NCI-H2171 (cell line): ENCODE results near the gene TUBB6.

ENCODE experiments used
- DNase-seq: peaks from one replicate; lab custom pipeline; 2025; lab: John Stamatoyannopoulos, UW

Gene TUBB6

DNA sequence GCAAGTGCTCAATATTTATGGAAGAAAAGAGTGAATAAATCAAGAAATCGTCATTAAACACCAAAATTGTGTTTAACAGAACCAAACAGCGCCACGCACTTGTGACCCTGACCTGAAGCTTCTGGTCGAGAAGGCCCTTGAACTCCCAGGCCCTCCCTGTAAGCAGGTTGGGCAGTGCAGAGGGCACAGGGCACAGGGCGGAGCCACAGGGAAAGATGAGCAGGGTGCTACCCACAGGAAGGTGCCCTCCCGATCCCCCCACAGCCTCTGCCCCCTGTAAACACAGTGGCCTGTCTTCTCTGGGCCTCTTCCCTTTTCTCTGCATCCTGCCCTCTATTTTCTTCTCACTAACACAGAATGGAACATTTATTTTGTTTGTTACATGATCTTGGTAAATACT, 16.9 kb upstream of the TUBB6 start:
- no peak for DNase-seq

DNA sequence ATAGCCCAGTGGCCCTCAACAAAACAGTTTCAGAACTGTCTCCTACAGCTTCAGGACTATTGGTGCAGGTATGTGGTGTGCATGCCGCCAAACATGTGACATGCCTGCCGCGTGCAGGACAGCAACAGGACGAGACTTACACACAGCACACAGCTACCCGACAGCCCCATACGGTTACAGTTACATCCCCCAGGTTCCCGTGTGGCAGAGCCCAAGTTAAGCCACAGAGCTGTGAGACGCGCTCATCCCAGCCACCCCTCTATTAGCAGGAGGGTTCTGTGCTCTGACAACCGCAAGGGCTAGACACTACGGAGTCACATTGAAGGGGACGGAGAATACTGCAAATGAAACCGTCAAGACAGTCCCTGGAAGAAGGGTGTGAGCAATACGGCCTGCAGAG, 16.4 kb upstream of the TUBB6 start:
- DNase-seq: no peak

DNA sequence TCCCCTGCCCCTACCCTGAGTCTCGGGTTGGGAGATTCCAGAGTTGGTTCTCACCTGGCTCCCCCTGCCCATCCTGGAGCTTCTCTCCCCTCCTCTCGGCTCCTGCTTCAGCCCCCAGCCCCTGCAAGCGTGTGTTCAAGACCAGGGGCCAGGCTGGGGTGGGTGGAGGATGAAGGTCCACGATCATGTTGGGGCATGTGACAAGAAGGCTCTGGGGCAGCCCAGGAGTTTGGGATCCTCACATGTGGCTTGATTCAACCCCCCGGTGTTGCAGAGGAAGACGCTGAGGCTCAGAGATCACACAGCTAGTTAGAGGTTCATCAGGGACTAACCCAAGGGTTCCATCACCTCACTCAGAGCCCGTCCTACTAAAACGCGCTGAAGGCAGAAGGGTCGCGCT, 14.2 kb upstream of the TUBB6 start:
- DNase-seq: no peak

DNA sequence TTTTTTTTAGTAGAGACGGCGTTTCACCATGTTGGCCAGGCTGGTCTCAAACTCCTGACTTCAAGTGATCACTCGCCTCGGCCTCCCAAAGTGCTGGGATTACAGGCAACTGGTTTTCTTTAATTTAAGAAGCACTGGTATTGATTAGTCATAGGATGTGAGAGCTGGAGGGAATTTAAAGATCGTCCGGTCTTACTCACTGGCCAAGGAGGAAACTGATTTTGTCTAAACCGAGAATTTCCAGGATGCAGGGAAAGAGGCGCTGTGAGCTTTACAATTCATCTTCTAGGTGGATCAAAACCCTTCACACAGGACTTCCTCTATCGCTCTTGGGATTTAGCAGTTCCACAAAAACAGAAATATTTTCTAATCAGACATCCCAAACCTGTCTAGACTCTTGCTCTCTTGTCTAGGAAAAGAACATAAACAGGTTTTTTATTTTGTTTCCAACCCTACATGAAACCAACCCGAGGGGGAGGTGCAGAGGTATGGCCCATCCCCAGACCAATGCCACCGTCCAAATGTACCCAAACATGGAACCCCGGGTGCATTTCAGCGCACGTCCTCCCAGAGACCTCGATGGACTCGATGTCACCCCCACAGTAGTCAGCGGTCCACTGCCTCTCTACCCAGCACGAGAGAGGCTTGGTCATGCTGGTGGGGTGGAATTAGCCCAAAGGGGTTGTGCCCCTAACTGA, 12.5 kb upstream of the TUBB6 start:
- no peak for DNase-seq

DNA sequence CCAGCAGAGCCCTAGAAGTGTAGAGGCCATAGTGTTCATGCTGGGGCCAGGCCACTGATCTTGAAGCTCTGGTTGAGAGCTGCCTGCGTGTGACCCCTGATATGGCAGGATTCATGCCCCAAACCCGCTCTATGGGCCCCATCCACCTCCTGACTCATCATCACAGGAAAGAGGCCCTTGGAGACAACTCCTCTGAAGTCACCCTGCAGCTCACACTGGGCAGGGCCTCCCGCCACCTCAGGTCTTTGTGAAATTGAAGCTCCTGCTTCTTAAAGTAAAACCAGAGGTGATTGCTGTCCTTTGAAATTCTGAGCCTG, 12.0 kb upstream of the TUBB6 start:
- DNase-seq: no peak

DNA sequence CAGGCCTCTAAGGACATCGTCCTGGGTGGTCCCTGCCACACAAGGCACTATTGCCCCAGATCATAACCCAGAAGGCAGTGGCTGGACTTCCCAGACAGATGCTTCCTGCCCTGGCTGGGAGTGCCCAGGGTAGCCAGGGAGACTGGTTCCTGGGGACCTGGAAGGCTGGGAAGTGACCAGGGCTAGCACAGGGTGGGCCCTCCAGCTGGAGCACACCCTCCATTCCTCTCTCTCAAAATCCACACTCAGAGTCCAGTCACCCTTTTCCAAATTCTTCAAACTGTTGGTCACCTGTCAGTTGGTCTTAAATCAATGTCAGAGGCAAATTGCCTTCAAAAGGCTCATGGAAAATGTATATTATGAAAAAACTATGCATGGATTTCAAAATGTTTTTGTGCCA, 11.6 kb upstream of the TUBB6 start:
- DNase-seq: no peak

DNA sequence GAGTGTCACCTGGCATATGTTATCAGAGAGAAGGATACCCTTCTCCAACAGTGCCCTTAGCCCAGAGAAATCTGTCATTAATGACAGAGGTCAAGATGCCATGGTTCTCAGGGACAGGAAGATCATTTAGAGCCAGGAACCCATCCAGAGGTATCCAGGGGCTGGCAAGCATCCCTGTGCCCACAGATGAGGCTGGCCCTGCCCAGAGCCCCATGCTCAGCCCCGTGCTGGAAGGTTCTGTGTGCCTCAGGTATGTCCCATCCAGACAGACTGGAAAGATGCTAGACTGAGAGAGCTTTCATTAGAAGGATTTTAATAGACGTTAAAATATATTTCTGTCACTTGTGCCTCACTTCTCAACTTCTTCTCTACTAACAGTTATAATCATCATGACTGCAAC, 8.2 kb upstream of the TUBB6 start:
- DNase-seq: no peak

DNA sequence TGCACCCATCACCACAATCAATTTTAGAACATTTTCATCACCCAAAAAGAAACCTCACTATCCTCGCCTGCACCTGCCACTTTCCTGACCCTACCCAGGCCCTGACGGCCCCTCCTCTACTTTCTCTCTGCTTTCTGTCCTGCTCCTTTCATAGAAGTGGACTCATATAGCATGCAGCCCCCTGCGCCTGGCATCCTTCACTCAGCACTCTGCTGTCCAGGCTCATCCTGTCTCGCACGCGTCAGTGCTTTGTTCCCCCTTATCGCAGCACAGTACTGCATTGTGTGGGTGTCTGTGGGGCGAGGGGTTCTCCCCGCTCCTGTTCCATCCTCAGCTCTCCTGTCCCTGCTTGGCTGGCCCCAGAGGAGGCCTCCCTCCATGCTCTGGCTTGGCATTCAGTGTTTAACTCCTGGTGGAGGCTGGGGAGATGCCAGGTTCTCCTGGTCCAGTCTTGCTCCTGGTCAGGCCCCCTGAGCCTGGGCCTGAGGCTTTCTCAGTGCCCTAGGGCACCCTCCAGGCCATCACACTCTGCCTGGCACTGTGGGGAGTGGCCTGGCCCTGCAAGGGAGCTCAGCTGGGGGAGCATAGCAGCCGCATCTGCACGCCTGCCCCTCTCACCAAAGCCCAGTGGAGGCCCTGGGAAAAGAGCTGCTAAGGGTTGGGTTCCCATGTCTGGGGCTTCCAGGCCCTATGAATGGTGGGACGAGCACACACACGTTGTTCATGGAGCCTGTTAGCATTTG, 6.6 kb upstream of the TUBB6 start:
- no peak for DNase-seq

DNA sequence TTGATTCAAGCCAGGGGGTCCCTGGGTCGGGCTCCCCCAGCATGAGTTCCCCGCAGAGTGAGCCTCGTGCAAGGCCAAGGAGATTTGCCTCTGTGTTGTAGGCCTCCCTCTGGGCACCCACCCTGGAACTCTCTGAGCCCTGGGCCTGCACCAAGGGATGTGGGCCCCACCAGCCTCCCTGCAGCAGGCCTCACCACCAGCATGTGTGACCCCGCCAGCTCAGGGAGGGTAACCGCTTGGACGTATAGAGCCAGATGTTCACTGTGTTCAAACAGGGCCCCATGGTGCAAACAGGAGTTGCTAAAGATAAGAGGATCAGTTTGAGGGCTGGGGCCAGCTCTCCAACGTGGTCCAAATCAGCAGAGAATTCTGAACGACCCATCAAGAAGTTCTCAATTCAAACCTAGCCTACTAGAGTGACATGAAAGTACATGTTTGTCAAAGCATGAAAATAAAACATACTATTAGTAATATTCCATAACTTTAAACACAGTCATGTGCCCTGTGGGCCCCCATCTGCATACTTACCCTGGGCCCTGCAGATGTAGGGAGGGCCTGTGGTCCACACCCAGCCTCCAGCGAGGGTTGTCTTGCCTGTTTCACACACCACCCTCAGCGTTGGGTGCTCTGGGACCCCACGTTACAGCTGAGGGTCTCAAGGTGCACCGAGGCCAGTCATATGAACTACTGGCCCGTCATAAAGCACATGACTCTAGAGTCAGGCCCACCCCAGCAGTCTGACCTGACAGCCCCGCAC, 5.5 kb upstream of the TUBB6 start:
- no peak for DNase-seq

DNA sequence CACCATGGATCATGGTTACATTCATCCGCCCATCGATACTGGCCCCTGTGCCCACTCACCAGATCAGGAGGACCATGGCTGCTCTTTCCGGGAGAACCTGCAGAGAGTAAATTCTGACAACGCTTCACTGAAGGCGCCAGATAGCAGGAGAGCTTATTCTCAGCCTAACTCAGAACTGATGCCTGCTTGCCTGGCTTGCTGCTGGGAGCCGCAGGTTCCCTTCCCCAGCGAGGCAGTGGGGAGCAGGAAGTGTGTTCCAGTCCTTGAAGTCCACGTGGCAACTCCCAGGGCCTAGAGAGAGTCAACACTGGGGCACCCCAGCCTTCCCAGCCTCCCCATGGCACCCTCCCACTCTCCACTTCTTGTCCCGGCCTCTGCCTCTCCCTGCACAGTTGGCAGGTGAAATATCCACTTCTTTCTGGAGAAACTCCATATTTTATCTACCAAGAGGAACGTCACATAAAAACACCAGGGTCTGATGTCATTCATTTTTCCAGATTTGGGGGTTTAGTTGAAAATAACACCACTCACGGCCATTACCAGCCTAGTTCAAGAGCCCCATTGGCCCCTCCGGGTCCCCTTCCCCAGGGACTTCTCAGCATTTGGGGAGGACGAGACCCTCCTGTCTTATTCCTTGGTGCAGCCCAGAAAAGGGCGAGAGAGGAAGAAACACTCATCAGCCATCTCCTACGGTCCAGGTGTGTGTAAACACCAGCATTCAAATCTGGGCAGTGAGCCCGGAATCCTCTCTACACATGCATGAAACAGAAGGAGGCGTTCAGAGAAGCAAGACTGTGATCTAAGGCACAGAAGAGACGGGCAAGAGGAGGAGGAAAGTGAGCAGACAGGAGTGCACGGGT, 3.5 kb upstream of the TUBB6 start:
- peak; percentile 71 for DNase-seq

DNA sequence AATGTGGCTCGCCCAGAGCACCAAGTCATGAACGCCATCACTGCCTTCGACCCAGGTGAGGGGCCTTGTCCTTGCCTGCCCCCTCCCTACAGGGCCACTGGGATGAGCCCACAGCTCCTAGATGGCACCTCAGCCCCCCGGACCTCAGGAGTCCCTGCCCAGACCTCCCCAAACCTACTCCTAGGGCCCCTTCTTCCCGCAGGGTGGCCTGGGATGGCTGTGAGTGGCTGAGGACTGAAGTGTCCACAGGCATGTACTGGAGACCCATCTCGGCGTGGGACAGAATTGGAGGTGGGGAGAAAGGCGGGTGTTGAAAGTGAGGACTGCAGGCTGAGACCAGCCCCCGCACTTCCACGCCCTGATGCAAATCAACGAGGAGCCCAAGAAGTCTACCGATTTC, 2.8 kb upstream of the TUBB6 start:
- no peak for DNase-seq

DNA sequence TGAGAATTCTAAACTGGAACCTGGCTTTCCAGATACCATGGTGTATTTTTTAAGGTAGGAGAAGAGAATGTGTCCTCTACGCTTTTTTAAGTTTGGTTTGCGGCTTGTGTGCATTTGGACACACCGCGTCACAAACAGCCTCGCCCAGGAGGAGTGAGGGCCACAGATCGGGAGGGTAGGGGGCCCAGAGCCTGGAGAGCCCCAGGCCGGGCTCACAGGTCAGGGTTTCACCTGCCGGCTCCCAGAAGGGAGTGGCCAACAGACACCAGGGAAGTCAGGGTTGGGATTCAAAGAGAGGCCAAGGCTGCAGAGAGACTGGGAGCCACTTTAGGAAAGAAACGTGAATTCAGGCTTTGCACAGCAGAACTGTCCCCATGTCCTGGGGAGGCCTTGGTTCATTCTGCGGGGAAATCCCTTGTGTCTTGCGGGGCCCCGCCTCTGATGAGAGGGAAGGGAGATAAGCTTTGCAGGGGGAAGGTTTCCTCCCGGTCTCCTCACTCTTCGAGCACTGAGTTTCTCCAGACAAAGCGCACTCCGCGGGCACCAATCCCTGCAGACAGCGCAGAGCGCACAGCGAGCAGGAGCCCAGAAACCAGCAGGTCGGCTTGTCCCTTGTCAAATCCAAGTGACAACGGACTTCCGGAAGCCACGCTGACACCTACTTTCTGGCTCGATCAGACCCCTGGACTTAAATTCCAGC, 2.0 kb upstream of the TUBB6 start:
- DNase-seq: no peak

DNA sequence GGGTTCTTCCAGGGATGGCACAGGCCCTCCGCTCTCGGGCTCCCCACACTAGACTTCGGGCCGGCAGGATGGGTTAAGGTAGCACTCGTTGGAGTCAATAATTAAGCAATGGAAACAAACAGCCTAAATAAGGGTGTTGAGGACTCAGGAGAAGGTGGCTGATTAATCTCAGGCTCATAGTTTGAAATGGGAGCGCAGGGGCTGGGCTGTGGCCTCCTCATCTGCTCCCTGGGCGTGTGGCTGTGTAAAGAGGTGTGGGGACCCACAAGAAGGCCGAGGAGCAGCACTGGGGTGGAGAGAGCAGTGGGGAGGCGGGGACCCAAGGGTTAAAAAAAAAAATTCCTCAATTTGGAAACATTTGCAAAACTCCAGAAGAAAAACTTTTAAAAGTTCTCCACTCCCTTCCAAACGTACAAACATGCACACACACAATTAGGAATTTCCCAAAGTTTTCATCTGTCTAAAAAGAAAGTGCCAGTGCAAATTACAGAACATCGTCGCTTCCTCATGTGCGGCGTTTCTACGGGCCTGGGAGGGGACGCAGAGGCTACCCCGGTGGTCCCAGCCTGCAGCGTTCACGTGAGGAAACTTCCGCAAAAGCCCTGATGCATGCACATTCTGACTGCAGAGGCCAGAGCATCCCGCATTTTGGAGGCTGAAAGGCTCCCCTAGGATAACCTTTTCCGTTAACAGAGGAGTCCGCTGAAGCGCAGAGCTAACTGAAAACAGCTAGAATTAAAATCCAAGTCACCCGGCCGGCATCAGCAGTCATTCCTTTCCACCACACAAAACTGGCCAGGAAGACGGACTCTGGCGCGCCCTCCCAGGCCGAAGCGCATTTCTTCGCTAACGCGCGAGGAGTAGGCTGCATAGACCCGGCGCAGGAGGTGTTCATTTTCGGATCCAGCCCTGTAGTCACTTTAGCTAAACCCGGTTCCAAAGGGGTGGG, 1.0 kb upstream of the TUBB6 start:
- no peak for DNase-seq

DNA sequence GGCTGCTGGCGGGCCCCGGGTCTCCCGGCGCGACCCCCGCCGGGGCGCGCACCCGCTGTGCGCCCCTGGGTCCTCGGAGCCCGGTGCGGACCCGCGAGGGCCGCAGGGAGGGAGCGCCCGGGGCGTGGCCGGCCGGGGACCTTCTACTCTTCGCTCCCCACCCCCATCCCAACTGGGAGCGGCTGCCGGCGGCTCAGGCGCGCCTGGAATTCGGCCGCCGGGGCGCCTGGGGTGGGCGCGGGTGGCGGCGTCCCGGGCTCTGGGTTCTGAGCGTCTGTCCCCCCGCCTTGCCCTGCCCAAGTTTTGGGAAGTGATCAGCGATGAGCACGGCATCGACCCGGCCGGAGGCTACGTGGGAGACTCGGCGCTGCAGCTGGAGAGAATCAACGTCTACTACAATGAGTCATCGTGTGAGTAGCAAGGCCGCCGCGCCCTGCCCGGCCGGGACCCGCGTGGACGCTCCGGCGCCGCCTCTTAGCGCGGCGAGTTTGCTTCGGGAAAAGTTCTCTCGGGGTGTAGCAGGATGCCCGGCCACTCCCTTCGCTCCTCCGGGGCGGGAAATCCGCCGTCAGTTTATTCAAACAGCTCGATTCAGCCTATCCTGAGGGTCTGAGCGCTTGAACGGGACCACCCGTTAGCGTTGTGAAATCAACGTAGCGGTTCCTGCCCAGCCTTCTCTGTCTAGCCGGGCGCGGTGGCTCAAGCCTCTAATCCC, 502 bp downstream of the TUBB6 start:
- no peak for DNase-seq

DNA sequence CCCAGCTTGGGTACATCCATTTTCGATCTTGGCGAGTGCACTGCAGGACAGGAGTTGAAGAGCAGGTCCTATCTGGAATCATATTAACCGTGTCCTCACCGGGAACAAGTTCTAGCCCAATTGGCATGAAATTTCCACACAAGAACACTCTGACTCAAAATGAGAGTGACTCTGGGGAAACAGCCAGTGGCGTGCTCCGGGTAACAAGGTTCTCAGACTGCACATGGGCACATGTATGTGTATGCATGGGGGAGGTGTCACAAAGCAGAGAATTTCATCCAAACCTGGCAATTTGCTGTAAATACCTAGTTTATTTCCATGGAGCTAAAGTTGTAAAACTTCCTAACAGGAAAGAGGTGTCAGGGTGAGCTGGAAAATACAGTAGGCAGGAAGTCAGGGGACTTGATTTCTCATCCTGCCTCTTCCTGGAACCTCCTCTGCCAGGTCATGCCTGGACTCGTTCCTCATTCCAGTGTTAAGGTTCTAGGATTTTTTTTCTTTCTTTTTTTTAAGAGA, 1.7 kb downstream of the TUBB6 start:
- DNase-seq: no peak

DNA sequence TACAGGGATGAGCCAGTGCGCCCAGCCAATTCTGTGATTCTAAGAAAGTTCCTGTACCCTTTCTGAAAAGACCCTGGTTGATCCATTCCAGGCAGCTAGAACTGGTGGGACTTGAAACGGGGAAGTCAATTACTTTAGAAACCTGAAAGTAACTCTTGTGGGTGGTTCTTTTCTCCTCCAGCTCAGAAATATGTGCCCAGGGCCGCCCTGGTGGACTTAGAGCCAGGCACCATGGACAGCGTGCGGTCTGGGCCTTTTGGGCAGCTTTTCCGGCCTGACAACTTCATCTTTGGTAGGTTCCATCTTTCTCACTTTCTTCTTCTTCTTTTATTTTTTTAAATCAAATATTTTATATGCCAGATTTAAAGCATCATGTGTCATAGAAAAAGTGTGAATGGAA, 2.7 kb downstream of the TUBB6 start:
- DNase-seq: no peak

DNA sequence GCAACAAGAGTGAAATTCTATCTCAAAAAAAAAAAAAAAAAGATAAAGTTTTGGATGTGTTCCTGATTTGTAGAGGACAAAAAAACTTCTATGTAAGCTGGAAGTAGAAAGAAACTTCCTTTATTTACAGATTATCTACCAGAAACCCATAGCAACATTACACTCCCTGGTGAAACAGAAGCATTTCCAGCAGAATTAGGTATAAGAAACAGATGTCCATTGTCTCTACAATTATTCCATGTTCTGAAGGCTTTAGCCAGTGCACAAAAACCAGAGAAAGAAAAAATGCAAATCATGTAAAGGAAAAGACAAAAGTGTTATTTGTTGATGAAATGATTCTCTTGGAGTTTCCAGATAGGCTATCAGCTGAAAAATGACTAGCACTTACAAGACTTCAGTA, 4.9 kb downstream of the TUBB6 start:
- DNase-seq: no peak

DNA sequence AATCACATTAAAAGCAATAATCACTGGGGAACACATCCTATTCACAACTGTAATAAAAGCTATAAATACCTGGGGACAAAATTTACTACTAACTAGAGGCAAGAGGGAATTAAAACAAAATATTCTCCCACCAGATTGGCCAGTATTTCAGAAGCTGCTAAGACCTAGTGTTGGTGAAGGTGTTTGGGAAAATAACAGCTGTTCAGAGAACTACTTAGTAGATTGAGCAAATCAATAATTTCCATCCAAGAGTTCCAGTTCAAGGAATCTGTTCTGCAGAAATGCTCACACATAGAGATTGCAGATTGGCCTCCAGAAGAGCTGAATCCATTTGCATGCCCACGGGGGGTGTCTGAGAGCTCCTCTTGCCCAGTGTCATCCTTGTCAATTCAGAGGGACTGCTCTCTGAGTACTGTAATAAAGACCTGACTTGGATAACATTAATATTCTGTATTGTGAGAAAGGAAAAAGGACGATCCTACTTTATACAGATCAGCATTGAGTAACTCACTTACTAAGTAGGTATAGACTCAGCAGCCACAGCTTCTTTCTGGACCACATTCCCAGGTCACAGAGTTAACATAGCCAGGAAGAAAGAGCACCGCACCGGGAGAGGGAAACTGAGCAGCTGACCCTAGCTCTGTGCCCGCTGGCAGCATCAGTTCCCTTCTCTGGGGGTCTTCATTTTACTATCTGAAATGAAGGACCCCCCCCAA, 5.6 kb downstream of the TUBB6 start:
- DNase-seq: no peak
